Measurements from ENCODE around the gene RRP1B.

GRCh38 chr21:43679951-43680350 is 20.6 kb downstream of the RRP1B start:
- TF ChIP-seq, protein P1, sequence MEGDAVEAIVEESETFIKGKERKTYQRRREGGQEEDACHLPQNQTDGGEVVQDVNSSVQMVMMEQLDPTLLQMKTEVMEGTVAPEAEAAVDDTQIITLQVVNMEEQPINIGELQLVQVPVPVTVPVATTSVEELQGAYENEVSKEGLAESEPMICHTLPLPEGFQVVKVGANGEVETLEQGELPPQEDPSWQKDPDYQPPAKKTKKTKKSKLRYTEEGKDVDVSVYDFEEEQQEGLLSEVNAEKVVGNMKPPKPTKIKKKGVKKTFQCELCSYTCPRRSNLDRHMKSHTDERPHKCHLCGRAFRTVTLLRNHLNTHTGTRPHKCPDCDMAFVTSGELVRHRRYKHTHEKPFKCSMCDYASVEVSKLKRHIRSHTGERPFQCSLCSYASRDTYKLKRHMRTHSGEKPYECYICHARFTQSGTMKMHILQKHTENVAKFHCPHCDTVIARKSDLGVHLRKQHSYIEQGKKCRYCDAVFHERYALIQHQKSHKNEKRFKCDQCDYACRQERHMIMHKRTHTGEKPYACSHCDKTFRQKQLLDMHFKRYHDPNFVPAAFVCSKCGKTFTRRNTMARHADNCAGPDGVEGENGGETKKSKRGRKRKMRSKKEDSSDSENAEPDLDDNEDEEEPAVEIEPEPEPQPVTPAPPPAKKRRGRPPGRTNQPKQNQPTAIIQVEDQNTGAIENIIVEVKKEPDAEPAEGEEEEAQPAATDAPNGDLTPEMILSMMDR (IDR thresholded peaks at IDR 0.05; ENCODE audit: low read length) = no peak
- TF ChIP-seq EZH2 (optimal IDR thresholded peaks at IDR 0.05; ENCODE audit: low read depth, low read length) = no peak
